ENCODE measurements around the gene PLIN4. TPM values are rescaled to one million over a fixed set of nuclear protein-coding genes. Genes with fewer than 3 reads are reported as not detected.

The PLIN4 gene
- total RNA-seq, 1 donor from 2014 or later: under 0.01 TPM

DNA sequence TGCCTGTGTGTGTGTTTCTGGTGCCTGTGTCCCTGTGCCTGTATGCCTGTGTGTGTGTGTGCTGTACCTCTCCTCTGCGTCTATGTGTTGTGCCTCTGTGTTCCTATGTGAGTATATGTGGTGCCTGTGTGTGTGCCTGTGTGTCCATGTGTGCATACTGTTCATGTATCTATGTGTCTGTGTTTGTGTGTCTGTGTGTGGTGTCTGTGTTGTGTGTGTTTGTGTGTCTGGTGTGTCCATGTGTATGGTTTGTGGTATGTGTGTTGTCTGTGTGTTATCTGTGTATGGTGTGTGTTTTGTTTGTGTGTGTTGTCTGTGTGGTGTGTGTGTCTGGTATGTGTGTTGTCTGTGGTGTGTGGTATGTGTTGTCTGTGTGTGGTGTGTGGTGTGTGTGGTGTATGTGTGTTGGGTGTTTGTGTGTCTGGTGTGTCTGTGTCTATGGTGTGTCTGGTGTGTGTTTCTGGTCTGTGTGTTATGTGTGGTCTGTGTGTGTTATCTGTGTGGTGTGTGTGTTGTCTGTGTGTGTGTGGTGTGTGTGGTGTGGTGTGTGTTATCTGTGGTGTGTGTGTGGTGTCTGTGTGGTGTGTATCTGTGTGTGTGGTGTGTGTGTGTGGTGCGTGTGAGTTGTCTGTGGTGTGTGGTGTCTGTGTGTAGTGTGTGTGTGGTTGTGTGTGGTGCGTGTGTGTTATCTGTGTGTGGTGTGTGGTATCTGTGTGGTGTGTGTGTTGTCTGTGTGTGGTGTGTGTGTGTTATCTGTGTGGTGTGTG, 25.8 kb downstream of the PLIN4 start:
- DNase-seq (ENCODE audit: low read depth, low spot score): no peak

GRCh38 chr19:4491446-4491845, 26.8 kb downstream of the PLIN4 start:
- no peak for DNase-seq (ENCODE audit: low read depth, low spot score)

DNA sequence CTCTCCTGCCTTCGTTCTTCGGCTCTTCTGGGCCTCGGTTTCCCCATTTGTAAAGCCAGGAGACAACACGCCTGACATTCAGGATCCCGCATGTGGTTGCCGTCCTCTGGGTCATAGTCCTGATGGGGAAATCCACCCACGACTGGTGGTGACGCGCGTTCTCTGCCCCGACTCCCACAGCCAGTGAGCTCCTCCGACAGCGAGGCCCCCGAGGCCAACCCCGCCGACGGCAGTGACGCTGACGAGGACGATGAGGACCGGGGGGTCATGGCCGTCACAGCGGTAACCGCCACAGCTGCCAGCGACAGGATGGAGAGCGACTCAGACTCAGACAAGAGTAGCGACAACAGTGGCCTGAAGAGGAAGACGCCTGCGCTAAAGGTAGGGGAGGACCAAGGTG, 29.8 kb downstream of the PLIN4 start:
- no peak for DNase-seq (ENCODE audit: low read depth, low spot score)

DNA sequence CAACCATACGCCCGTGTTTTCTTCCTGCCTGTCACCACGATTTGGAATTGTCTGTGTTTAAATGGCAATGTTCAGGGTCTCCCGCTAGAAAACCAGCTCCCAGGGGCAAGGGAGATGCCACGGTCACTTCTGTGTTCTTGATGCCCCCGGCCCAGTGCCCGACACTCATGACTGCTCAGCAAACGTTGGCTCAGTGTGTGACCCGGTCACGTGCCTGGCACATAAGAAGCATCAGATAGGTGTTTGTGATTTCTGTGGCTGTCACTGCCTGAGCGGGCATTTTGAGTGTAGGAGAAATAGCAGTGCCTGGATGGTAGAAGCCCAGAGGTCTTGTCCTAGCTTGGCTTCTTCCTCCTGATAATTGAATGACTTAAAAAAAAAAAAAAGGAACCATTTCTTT, 30.7 kb downstream of the PLIN4 start:
- DNase-seq (ENCODE audit: low read depth, low spot score): no peak

- DNase-seq (ENCODE audit: low read depth, low spot score): no peak
Observed at GRCh38 chr19:4483385-4483784, 34.9 kb downstream of the PLIN4 start.

- no peak for DNase-seq (ENCODE audit: low read depth, low spot score)
Observed at GRCh38 chr19:4482721-4483364, 35.4 kb downstream of the PLIN4 start.

DNA sequence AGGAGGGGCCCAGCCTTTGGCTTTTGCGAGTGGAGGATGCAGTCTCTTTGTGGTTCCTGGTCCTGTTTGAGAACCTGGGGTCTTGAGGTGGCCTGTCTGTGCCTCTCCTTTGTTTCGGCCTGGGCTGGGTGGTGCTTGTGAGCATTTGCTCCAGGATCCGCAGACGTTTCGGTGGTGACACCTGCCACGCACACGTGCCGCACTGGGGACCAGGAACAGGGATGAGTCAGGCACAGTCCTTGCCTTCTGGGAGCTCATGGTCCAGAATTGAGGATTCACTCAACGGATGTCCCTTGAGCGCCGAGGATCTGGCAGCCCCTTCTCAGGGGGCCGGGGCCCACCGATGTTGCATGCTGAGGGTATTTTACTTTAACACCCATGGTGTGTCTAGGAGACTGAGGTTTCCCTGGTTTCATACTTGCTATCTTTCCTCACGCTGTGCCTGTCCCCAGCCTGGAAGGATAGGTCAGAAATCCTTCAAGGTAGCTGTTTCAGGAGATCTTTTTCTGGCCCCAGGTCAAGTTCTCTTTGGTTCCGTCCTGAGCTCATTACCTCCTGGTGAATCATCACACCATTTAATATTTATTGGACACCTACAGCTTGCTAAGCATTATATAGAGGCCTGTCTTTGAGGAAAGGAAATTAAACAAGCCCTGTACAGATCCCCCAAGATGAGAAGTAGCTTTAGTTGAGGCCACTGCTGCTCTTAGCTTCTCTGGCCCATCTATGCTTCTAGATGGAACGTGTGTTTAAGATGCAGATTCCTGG, 41.1 kb downstream of the PLIN4 start:
- no peak for DNase-seq (ENCODE audit: low read depth, low spot score)

DNA sequence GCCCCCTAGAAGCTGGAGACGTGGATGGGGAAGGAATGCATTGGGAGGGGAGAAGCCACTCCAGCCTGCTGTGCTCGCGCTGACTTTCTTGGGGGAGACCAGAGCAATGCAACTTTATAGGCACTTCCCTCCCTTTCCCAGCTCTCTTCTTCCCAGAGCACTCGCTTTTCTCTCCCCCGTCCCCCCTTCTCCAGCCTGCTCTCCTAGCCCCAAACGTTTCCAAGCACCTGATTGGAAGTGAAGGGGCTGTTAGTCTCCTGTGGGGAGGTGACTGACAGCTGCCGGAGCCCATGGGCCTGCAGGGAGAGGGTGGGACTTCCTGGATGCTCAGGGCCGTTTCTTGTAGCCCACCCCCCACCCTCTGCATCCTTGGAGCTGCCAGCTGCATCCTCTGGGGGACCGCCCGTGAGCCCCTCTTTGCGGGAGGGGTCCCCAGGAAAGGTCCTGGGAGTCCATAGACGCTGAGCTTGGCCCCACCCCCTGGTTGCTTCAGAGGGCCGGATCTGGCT, 43.7 kb downstream of the PLIN4 start:
- DNase-seq (ENCODE audit: low read depth, low spot score): peak; percentile 15

DNA sequence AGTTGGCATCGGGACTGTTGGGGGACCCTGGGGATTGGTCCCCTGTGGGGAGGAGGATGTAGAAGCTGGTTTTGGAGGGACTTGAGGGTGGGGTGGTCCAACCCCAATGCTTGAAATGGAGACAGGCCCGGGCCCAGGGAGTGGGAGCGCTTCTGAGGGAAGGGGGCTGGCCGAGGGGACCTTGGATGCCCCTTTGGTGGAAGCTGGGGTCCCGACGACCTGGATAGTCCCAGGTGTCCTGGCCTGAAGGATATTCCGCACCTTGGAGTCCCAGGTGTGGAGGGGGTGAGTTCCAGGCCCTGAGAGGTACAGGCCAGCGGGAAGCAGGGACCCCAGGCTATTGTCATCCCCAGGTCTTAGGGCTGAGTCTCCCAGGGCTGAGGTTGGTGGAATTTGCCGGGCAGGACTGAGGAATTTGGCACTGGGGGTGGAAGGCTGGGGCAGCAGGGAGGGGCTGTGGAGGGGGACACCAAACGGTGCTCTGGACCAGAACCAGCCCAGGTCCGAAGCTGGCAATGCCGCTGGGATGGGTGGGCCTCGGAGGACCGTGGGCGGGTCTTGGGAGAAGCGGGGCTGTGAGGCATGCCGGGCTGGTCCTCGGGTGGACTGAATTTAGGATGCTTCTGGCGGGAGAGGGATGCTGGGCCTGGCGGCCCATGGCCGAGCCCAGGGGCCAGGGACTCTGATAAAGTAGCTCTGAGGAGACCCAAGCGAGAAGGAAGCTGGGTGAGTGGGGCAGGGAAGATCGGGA, 44.3 kb downstream of the PLIN4 start:
- DNase-seq (ENCODE audit: low read depth, low spot score): no peak

DNA sequence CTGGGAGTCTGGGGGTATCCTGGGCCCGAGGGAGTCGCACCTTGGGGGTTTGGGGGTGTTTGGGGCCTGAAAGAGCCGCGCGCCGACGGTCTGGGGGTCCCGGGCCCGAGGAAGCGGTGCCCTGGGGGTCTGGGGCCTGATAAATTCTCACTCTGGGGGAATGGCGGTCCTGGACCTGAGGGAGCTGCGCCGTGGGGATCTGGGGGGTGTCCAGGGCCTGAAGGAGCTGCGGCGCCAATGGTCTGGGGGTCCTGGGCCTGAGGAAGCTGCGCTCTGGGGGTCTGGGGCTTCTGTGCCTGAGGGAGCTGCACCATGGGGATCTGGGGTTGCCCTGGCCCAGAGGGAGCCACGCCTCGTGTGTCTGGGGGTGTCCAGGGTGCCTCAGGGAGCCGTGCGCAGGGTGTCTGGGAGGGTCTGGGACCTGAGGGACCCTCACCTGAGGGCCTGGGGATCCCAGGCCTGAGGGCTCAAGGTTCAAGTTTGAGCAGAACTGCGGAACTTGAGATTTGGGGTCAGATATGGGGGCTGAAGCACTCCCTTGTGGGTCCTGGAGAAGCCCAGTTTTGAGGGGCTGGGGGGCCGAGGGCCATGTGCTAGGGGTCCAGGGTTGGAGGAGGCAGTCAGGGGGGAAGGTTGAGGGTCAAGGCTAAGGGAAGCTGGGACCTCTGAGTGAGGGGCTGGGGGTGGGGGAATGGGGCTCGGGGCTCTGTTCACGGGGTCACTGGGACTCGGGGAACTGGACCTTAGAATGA, 45.1 kb downstream of the PLIN4 start:
- no peak for DNase-seq (ENCODE audit: low read depth, low spot score)

DNA sequence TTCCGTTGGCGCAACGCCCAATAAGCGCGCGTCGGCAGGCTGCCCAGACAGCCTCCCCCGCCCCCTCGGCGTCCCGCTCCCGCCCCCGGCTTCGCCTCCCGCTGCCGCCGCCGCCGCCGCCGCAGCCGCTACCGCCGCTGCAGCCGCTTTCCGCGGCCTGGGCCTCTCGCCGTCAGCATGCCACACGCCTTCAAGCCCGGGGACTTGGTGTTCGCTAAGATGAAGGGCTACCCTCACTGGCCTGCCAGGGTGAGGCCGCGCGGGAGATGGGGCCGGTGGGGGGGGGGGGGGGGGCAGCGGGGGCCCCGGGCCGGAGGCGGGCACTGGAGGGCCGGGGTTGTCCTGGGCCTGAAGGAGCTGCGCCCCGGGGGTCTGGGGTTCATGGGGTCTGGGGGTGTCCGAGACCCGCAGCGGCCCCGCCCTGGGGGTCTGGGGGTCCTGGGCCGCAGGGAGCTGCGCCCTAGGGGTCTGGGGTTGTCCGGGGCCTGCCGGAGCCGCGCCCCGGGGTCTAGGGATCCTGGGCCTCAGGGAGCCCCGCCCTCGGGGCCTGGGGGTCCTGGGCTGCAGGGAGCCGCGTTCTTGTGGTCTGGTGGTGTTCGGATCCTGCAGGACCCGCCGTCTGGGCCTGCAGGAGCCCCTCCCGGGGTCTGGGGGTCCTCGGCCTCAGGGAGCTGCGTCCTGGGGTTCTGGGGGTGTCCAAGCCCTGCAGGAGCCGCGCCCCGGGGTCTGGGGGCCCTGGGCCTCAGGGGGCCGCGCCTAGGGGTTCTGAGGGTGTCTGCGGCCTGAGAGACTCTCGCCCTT, 45.9 kb downstream of the PLIN4 start, which contains the start of gene HDGFL2:
HDGFL2 (plus strand) TSS at position 124 of the 801 bp plus-strand sequence; CDS start at position 178, 54 bp downstream.
- no peak for DNase-seq (ENCODE audit: low read depth, low spot score)

DNA sequence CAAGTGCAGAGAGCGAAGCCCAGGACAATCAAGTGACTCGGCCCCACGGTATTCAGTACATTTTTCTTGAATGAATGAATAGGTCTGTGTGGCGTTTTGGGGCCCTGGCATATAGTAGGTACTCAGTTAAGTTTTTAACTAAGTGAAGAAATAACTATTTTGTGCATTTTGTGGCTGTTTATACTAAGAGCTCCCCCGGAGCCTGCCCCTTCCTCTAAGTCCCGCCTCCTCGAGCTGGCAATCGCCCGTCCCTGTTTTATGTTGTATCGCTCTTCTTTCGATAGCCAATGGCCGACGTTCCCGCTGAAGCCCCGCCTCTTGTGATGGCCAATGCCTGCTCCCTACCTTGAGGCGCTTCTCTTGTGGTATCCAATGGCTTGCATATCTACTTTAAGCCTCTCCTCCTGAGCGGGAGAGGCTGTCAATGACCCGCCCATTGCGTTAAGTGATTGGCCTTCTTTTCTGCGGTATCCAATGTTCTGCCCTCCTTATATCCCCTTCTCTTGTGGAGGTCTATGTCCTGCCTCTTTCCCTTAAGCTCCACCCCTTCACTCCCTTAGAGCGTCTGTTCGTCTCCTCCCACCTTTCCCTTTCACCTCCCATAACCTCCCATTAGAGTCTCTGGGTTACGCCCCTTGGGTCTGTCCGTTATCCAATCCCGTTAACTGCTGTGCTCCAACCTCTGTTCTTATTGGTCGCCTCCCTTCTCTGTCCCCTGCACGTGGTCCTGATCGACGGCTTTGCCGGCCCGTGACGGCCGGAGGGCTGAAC, 46.7 kb downstream of the PLIN4 start:
- DNase-seq (ENCODE audit: low read depth, low spot score): peak; percentile 100

DNA sequence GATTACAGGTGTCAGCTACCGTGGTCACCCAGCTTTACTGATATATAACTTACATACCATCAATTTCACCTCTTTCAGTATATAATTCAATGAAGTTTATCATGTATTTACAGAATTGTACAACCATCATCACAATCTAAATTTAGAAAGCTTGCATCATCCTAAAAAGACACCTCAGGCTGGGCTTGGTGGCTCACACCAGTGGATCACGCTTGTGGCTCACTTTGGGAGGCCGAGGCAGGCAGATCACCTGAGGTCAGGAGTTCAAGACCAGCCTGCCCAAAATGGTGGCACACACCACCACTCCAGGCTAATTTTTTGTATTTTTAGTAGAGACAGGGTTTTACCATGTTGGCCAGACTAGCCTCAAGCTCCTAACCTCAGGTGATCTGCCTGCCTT, 50.5 kb downstream of the PLIN4 start:
- DNase-seq (ENCODE audit: low read depth, low spot score): no peak

DNA sequence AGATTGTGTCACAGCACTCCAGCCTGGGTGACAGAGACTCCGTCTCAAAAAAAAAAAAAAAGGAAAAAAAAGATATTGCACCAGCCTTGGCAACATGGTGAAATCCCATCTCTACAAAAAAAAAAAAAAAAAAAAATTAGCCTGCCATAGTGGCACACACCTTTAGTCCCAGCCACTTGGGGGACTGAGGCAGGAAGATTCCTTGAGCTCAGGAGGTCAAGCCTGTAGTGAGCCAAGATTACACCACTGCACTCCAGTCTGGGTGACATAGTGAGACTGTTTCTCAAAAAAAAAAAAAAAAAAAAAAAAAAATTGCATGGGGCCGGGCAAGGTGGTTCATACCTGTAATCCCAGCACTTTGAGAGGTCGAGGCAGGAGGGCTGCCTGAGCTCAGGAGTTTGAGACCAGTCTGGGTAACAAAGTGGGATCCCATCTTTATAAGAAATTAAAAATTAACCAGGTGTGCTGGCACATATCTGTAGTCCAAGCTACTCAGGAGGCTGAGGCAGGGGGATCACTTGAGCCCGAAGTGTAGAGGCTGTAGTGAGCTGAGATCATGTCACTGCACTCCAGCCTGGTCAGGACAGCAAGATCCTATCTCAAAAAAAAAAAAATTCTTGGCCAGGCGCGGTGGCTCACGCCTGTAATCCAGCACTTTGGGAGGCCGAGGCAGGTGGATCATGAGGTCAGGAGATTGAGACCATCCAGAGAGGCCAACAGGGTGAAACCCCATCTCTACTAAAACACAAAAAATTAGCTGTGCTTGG, 53.3 kb downstream of the PLIN4 start:
- DNase-seq (ENCODE audit: low read depth, low spot score): no peak

GRCh38 chr19:4457654-4458395, 60.5 kb downstream of the PLIN4 start, which contains the start of gene UBXN6:
Gene UBXN6 (minus strand): TSS chr19:4457794. CDS start chr19:4457697, 97 bp downstream.
- DNase-seq (ENCODE audit: low read depth, low spot score): peak; percentile 94

DNA sequence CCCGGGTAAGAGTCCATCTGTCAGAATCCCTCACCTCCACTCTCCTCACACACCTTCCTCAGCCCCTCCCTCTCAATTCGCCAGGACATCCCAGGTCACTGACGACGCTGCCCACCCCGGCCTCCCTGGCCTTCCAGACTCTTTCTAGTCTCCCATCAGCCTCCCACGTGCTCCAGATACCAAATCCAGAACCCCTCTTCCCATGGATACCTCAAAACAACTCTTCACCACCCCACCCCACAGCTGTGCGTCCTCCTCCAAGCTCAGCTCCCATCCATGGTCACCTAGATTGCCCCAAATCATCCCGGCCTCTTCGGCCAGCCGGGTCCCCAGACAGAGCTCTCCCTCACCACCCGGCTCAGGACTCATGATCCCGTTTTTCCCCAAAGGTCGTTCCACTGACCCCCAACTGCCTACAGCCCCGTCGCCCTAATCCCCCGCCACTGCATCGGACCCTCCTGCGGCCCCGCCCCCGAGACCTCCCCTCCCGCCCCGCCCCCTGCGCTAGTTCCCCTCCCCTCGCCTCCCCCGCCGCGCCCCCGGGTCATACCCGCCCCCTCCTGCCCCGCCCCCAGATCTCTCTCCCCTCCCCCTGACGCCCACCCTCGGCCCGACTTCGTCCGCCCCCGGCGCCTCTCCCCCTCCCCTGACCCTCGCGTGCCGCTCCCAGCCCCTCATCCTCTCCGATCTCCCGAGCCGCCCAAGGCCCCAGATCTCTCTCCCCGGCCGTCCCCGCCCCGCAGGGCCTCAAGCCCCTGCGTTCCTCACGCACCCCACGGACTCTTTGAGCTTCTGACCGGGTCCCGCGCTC, 61.2 kb downstream of the PLIN4 start:
- DNase-seq (ENCODE audit: low read depth, low spot score): peak; percentile 11

- DNase-seq (ENCODE audit: low read depth, low spot score): peak; percentile 19
Observed at GRCh38 chr19:4456476-4456842, 61.8 kb downstream of the PLIN4 start.
